Fibroblast of lung (primary cell): ENCODE measurements around the gene KCNK17. TPM values are rescaled to one million over a fixed set of nuclear protein-coding genes. Genes with fewer than 3 reads are reported as not detected.
"Not testable (repeated sequence)": the region's sequence is repeated elsewhere in the genome, so short reads cannot be mapped to it uniquely, and the experiment has no call there.

ENCODE experiments used
- DNase-seq, 2 donors: peaks; one replicate each; pipeline versions ENCODE4 v3.0.0 to v3.0.0-alpha.2; 2010; ENCODE audit warnings: low read depth in 2 of 2
- H2AFZ ChIP-seq: 2 replicates; pipeline ENCODE4 v1.5.1; 2012; ENCODE audit warnings: low read length, control low read depth, inconsistent platforms
- H3K27ac ChIP-seq: 2 replicates; pipeline ENCODE4 v1.5.1; 2011; ENCODE audit warnings: low read length, control low read depth; ENCODE audit not compliant: insufficient read depth
- H3K27me3 ChIP-seq: 2 replicates; pipeline ENCODE4 v1.5.1; 2011; ENCODE audit warnings: mild to moderate bottlenecking, low read length; ENCODE audit not compliant: control insufficient read depth, insufficient read depth
- H3K36me3 ChIP-seq: 2 replicates; pipeline ENCODE4 v1.5.1; 2011; ENCODE audit warnings: low read length; ENCODE audit not compliant: control insufficient read depth, insufficient read depth
- H3K4me1 ChIP-seq: 2 replicates; pipeline ENCODE4 v1.5.1; 2011; ENCODE audit warnings: low read length; ENCODE audit not compliant: control insufficient read depth, insufficient read depth; ENCODE audit errors: extremely low read depth
- H3K4me2 ChIP-seq: 2 replicates; pipeline ENCODE4 v1.5.1; 2011; ENCODE audit warnings: low read length, control low read depth; ENCODE audit not compliant: insufficient read depth; ENCODE audit errors: extremely low read depth
- H3K4me3 ChIP-seq, 4 experiments: fragments of 200-600 bp in 1 of 4; sonication (generic) in 1 of 4; replicated peaks in 1 of 4; 2 replicates each; pipeline ENCODE4 v1.5.1; 2011 to 2016; ENCODE audit warnings: low read length in 4 of 4, low read depth in 3 of 4, mild to moderate bottlenecking in 3 of 4, control low read depth in 2 of 4, inconsistent platforms in 1 of 4, mixed read lengths in 1 of 4; ENCODE audit not compliant: insufficient read depth in 1 of 4; ENCODE audit errors: control extremely low read depth in 1 of 4
- H3K79me2 ChIP-seq: 2 replicates; pipeline ENCODE4 v1.5.1; 2012; ENCODE audit warnings: mild to moderate bottlenecking, low read length, inconsistent platforms; ENCODE audit not compliant: control insufficient read depth, insufficient read depth
- H3K9ac ChIP-seq: 2 replicates; pipeline ENCODE4 v1.5.1; 2011; ENCODE audit warnings: mild to moderate bottlenecking, low read length, control low read depth; ENCODE audit not compliant: insufficient read depth
- H3K9me3 ChIP-seq: 2 replicates; pipeline ENCODE4 v1.5.1; 2012; ENCODE audit warnings: low read depth, low read length; ENCODE audit not compliant: control insufficient read depth, insufficient read depth
- H4K20me1 ChIP-seq: 2 replicates; pipeline ENCODE4 v1.5.1; 2011; ENCODE audit warnings: low read length; ENCODE audit not compliant: control insufficient read depth, insufficient read depth; ENCODE audit errors: extremely low read depth
- EZH2 ChIP-seq: IDR thresholded peaks from 2 replicates; pipeline ENCODE4 v1.5.1; 2012; ENCODE audit warnings: low read length, control low read depth, mild to moderate bottlenecking; ENCODE audit errors: missing control alignments
- polyA plus RNA-seq, 2 donors: library from polyadenylated mRNA; depleted of rRNA in 1 of 2; stranded (reverse) in 1 of 2; unstranded in 1 of 2; fragments of >200 nt; gene quantifications; 2 replicates each; pipeline ENCODE4 v1.2.1, GENCODE V29; 2011 to 2012; ENCODE audit warnings: missing spikeins in 1 of 2
- total RNA-seq: library from RNA; depleted of rRNA; stranded (reverse); fragments of >200 nt; gene quantifications from 2 replicates; pipeline ENCODE4 v1.2.1, GENCODE V29; 2014
- TF ChIP-seq, protein P1 (sequence below), 2 donors: IDR thresholded peaks in 1 of 2; conservative IDR thresholded peaks in 1 of 2; 1 replicate in 1 of 2; 2 replicates in 1 of 2; pipeline ENCODE4 v1.5.1; 2011 to 2012; ENCODE audit warnings: low read length in 2 of 2, control low read depth in 1 of 2, inconsistent platforms in 1 of 2, low read depth in 1 of 2, mild to moderate bottlenecking in 1 of 2

Gene KCNK17
- total and polyA plus RNA-seq, 2 donors (not counting 1 experiment from before 2014, with no cell fraction given), result not detected

DNA sequence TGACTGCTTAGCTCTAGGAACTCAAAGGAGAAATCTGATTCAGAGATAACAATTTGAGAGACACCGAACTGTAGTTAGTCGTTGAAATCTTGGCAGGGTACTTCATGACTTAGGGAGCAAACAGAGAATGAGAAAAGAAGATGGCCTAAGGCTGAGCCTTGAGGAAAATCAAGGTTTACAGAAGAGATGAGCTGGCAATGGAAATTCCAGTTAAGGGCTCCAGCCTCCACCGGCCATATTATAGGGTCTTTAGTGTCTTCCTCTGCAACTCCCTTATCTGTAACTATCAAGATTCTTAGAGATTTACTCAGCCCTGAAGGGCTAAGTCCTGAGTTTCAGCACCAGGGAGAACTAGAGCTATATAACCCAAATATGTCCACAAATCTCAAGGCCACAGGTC lies 26.6 kb downstream of the KCNK17 start:
- no peaks in the 10 kb centered on the region for H3K79me2 ChIP-seq
- no peak overlapping the region for H3K4me2 ChIP-seq
- DNase-seq, result no peak
- H3K9me3 ChIP-seq, result no peaks in the 10 kb centered on the region
- no peak overlapping the region for H3K9ac ChIP-seq
- H2AFZ ChIP-seq, result no peak overlapping the region
- H3K4me1 ChIP-seq, result no peaks in the 10 kb centered on the region
- H3K4me3 ChIP-seq, result no peak overlapping the region
- H3K27me3 ChIP-seq, result no peaks in the 10 kb centered on the region
- H3K27ac ChIP-seq, result no peak overlapping the region
- TF ChIP-seq, protein P1, sequence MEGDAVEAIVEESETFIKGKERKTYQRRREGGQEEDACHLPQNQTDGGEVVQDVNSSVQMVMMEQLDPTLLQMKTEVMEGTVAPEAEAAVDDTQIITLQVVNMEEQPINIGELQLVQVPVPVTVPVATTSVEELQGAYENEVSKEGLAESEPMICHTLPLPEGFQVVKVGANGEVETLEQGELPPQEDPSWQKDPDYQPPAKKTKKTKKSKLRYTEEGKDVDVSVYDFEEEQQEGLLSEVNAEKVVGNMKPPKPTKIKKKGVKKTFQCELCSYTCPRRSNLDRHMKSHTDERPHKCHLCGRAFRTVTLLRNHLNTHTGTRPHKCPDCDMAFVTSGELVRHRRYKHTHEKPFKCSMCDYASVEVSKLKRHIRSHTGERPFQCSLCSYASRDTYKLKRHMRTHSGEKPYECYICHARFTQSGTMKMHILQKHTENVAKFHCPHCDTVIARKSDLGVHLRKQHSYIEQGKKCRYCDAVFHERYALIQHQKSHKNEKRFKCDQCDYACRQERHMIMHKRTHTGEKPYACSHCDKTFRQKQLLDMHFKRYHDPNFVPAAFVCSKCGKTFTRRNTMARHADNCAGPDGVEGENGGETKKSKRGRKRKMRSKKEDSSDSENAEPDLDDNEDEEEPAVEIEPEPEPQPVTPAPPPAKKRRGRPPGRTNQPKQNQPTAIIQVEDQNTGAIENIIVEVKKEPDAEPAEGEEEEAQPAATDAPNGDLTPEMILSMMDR (conservative IDR thresholded peaks at IDR 0.05 in 1 of 2, IDR thresholded peaks at IDR 0.05 in 1 of 2; ENCODE audit: low read depth in 1 of 2, low read length in 2 of 2), result no peak
- no peak for TF ChIP-seq EZH2
- H3K36me3 ChIP-seq, result no peaks in the 10 kb centered on the region
- H4K20me1 ChIP-seq, result no peaks in the 10 kb centered on the region

GRCh38 chr6:39286596-39286995 lies 27.6 kb downstream of the KCNK17 start:
- not testable (repeated sequence) for H3K9ac ChIP-seq, H4K20me1 ChIP-seq, H3K79me2 ChIP-seq, H3K27me3 ChIP-seq, H2AFZ ChIP-seq, DNase-seq, H3K27ac ChIP-seq, H3K4me3 ChIP-seq, H3K4me2 ChIP-seq, H3K36me3 ChIP-seq, H3K9me3 ChIP-seq, H3K4me1 ChIP-seq

DNA sequence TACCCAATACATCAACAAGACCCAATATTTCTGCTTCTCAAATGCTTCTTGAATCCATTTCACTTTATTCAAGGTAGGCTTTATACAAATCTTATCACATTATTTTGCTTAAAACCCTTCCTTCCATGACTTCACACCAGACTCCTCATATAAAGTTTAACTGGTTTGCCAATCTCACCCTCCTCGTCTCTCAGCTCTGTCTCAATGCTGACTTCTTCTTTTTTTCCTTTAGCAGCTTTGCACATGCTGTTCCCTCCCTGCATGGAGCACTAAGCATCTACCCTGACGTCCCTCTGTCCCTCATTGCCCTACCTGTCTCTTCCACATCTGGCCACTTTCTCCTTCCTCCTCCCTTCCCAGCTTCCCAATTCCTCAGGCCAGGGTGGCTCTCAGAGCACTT lies 31.4 kb downstream of the KCNK17 start:
- Histone ChIP-seq H4K20me1 (no peaks in the 10 kb centered on the region), H3K9me3 (no peaks in the 10 kb centered on the region), H3K79me2 (no peaks in the 10 kb centered on the region), H3K27me3 (no peaks in the 10 kb centered on the region), H3K36me3 (no peaks in the 10 kb centered on the region), H2AFZ (no peak overlapping the region), H3K9ac (no peak overlapping the region), H3K4me1 (no peaks in the 10 kb centered on the region), H3K27ac (no peak overlapping the region), H3K4me2 (no peak overlapping the region), H3K4me3 (no peak overlapping the region)
- no peak for DNase-seq
- TF ChIP-seq, protein P1 (conservative IDR thresholded peaks at IDR 0.05 in 1 of 2, IDR thresholded peaks at IDR 0.05 in 1 of 2; ENCODE audit: low read depth in 1 of 2, low read length in 2 of 2), result no peak
- TF ChIP-seq EZH2, result no peak
